B cell (primary cell): ENCODE results near the gene CFAP161. TPM values are rescaled to one million over a fixed set of nuclear protein-coding genes. Genes with fewer than 3 reads are reported as not detected.

Experiments used
- ATAC-seq: fragments of 200-7000 bp; cut with Tn5 transposase; one replicate; pipeline ENCODE4 v1.10.0; 2021; ENCODE audit warnings: low read depth, mild to moderate bottlenecking, moderate number of reproducible peaks, moderate library complexity
- CTCF ChIA-PET: fragments of 350-600 bp; sonication (Branson Sonifier 250); formaldehyde crosslinking; loops from one replicate; lab custom pipeline; 2021; ENCODE audit warnings: antibody characterized with exemption, inconsistent platforms; lab: Charles Lee
- POLR2A ChIA-PET: fragments of 350-600 bp; sonication (Branson Sonifier 250); formaldehyde crosslinking; loops from one replicate; lab custom pipeline; 2021; ENCODE audit warnings: antibody characterized with exemption; lab: Charles Lee
- DNase-seq: peaks from one replicate; pipeline ENCODE4 v3.0.0; 2013
- H2AFZ ChIP-seq: 2 replicates; pipeline ENCODE4 v1.6.1; 2012; ENCODE audit warnings: mild to moderate bottlenecking, low read depth, low read length; ENCODE audit not compliant: insufficient read depth, poor library complexity, severe bottlenecking
- H3K27ac ChIP-seq, 2 donors: 1 replicate in 1 of 2; 2 replicates in 1 of 2; pipeline ENCODE4 v1.5.1; 2012 to 2013; ENCODE audit warnings: low read length in 2 of 2, mild to moderate bottlenecking in 2 of 2, moderate library complexity in 1 of 2
- H3K27me3 ChIP-seq, 4 experiments: fragments of 200-600 bp in 1 of 4; sonication (generic) in 1 of 4; replicated peaks in 1 of 4; 1 replicate in 2 of 4; 2 replicates in 2 of 4; pipeline versions ENCODE4 v1.6.1 to v1.7.0; 2013 to 2016; ENCODE audit warnings: low read length in 3 of 4, mild to moderate bottlenecking in 2 of 4, mixed read lengths in 1 of 4, moderate library complexity in 1 of 4; ENCODE audit not compliant: insufficient read depth in 4 of 4, control insufficient read depth in 3 of 4; ENCODE audit errors: control extremely low read depth in 1 of 4
- H3K36me3 ChIP-seq, 2 experiments: replicated peaks in 1 of 2; 1 replicate in 1 of 2; 2 replicates in 1 of 2; pipeline versions ENCODE4 v1.6.1 to v1.7.1; 2013; ENCODE audit warnings: low read length in 1 of 2; ENCODE audit not compliant: insufficient read depth in 2 of 2, control insufficient read depth in 1 of 2; ENCODE audit errors: control extremely low read depth in 1 of 2, extremely low read depth in 1 of 2
- H3K4me1 ChIP-seq, 2 donors: fragments of 200-600 bp in 1 of 2; sonication (generic) in 1 of 2; 1 replicate in 1 of 2; 2 replicates in 1 of 2; pipeline versions ENCODE4 v1.5.1 to v1.6.1; 2013 to 2017; ENCODE audit warnings: low read length in 2 of 2; ENCODE audit not compliant: control insufficient read depth in 2 of 2, insufficient read depth in 2 of 2
- H3K4me2 ChIP-seq: replicated peaks from 2 replicates; pipeline ENCODE3; 2012; ENCODE audit warnings: mild to moderate bottlenecking, low read depth, low read length; ENCODE audit not compliant: poor library complexity, severe bottlenecking
- H3K4me3 ChIP-seq, 5 experiments: fragments of 200-600 bp in 1 of 5; sonication (generic) in 1 of 5; 1 replicate in 3 of 5; 2 replicates in 2 of 5; pipeline versions ENCODE4 v1.5.1 to v1.7.0; 2011 to 2016; ENCODE audit warnings: low read length in 4 of 5, mild to moderate bottlenecking in 4 of 5, low read depth in 2 of 5, control low read depth in 1 of 5, moderate library complexity in 1 of 5; ENCODE audit not compliant: insufficient read depth in 1 of 5; ENCODE audit errors: control extremely low read depth in 1 of 5, extremely low read depth in 1 of 5
- H3K79me2 ChIP-seq: fragments of 200-600 bp; sonication (generic); one replicate; pipeline ENCODE4 v1.6.0; 2016; ENCODE audit warnings: low read length; ENCODE audit not compliant: control insufficient read depth, insufficient read depth
- H3K9ac ChIP-seq: fragments of 200-600 bp; sonication (generic); 2 replicates; pipeline ENCODE4 v1.6.1; 2017; ENCODE audit warnings: mild to moderate bottlenecking, low read length, moderate library complexity
- H3K9me3 ChIP-seq, 3 donors: one replicate each; pipeline versions ENCODE4 v1.6.1 to v1.7.1; 2013; ENCODE audit warnings: low read length in 2 of 3; ENCODE audit not compliant: control insufficient read depth in 2 of 3, insufficient read depth in 1 of 3; ENCODE audit errors: control extremely low read depth in 1 of 3
- H4K20me1 ChIP-seq: 2 replicates; pipeline ENCODE4 v1.6.0; 2012; ENCODE audit warnings: mild to moderate bottlenecking, low read length; ENCODE audit not compliant: insufficient read depth, control insufficient read depth, poor library complexity, severe bottlenecking
- H3K27ac Mint-ChIP-seq: one replicate; pipeline ENCODE4 v1.8.0; 2021; ENCODE audit warnings: mixed read lengths
- H3K27me3 Mint-ChIP-seq: one replicate; pipeline ENCODE4 v1.8.0; 2021; ENCODE audit warnings: mixed read lengths
- H3K4me1 Mint-ChIP-seq: one replicate; pipeline ENCODE4 v1.8.0; 2021; ENCODE audit warnings: mixed read lengths
- H3K4me3 Mint-ChIP-seq: one replicate; pipeline ENCODE4 v1.8.0; 2021; ENCODE audit warnings: mixed read lengths
- H3K9me3 Mint-ChIP-seq: one replicate; pipeline ENCODE4 v1.8.0; 2022; ENCODE audit warnings: mixed read lengths; ENCODE audit not compliant: insufficient read depth
- EZH2 ChIP-seq: IDR thresholded peaks from 2 replicates; pipeline ENCODE4 v1.6.1; 2012; ENCODE audit warnings: borderline replicate concordance, low read depth, mild to moderate bottlenecking, moderate library complexity, low read length; ENCODE audit not compliant: insufficient read depth, poor library complexity, severe bottlenecking
- WGBS: methylation state at CpG from one replicate; pipeline ENCODE4 v1.1.5; 2013; ENCODE audit warnings: missing lambda C conversion rate; ENCODE audit not compliant: insufficient coverage; 5-methylcytosine and 5-hydroxymethylcytosine counted together
- intact Hi-C: fragments of 100-400 bp; cut with micrococcal nuclease; formaldehyde crosslinking; loops from one replicate; pipeline ENCODE4 v1.10.0; 2022
- polyA plus RNA-seq: library from polyadenylated mRNA; depleted of rRNA; stranded (reverse); fragments of >200 nt; gene quantifications from 2 replicates; pipeline ENCODE4 v1.2.3, GENCODE V29; 2012
- total RNA-seq, 2 donors: library from RNA; stranded (reverse); fragments of 120-200 nt in 1 of 2; gene quantifications; 1 replicate in 1 of 2; 2 replicates in 1 of 2; pipeline versions ENCODE4 v1.2.3 to v1.2.4, GENCODE V29; 2013 to 2022
- TF ChIP-seq, protein P1 (sequence below): fragments of 200-600 bp; IDR thresholded peaks from one replicate; pipeline ENCODE4 v1.8.0; 2022; ENCODE audit warnings: antibody characterized with exemption, mild to moderate bottlenecking

Gene CFAP161
- total and polyA plus RNA-seq, 2 donors (not counting 1 experiment from before 2014, with no cell fraction given) = not detected

DNA sequence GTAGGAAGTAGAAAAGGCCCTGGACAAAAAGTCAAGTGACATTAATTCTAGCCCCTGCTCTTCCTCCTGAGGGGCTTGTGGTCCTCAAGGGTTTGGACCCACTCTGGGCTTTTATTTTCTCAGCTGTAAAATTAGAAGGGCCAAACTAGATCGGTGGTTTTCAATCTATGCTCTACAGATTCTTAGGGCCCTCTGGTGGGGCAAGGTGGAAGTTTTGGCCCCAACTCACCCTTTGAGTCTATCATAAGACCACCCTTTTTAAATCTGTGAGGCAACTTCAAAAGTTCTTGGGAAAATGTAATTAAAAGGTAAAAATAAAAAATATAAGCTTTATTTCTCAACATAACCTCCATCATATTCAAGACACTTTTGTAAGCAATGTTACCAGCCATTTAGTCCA lies 25.6 kb upstream of the CFAP161 start:
- H2AFZ ChIP-seq = no peak overlapping the region
- Mint-ChIP-seq H3K27me3 (peaks cover 34% of the 10 kb centered on the region), H3K9me3 (no peaks in the 10 kb centered on the region), H3K4me3 (no peak overlapping the region), H3K4me1 (peaks cover 7% of the 10 kb centered on the region), H3K27ac (no peak overlapping the region)
- H3K36me3 ChIP-seq = no peaks in the 10 kb centered on the region
- no peak overlapping the region for H3K4me2 ChIP-seq
- H3K9ac ChIP-seq = no peak overlapping the region
- intact Hi-C loops = loop anchor here (10.0 kb wide), 1 partner anchor 654 kb away; no protein-coding TSS in a partner anchor
- ChIA-PET CTCF (interaction anchor here (0.6 to 8.3 kb wide), 16 partner anchors 8 to 652 kb away, joined by 3 to 164 read pairs (median 4); no protein-coding TSS in a partner anchor), POLR2A (no interaction called here)
- ATAC-seq (no peak), DNase-seq (peak; percentile 19)
- H3K27me3 ChIP-seq = peaks cover 0 to 11% (median 2%) of the 10 kb centered on the region in 4 experiments
- H3K4me1 ChIP-seq = no peaks in the 10 kb centered on the region
- no peaks in the 10 kb centered on the region for H3K9me3 ChIP-seq
- TF ChIP-seq, protein P1, sequence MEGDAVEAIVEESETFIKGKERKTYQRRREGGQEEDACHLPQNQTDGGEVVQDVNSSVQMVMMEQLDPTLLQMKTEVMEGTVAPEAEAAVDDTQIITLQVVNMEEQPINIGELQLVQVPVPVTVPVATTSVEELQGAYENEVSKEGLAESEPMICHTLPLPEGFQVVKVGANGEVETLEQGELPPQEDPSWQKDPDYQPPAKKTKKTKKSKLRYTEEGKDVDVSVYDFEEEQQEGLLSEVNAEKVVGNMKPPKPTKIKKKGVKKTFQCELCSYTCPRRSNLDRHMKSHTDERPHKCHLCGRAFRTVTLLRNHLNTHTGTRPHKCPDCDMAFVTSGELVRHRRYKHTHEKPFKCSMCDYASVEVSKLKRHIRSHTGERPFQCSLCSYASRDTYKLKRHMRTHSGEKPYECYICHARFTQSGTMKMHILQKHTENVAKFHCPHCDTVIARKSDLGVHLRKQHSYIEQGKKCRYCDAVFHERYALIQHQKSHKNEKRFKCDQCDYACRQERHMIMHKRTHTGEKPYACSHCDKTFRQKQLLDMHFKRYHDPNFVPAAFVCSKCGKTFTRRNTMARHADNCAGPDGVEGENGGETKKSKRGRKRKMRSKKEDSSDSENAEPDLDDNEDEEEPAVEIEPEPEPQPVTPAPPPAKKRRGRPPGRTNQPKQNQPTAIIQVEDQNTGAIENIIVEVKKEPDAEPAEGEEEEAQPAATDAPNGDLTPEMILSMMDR = peak; percentile 59
- TF ChIP-seq EZH2 = no peak
- no peaks in the 10 kb centered on the region for H4K20me1 ChIP-seq
- H3K79me2 ChIP-seq = no peaks in the 10 kb centered on the region
- WGBS = no CpG with 5 or more reads among the region's 1 CpG
- H3K4me3 ChIP-seq = no peak overlapping the region
- no peak overlapping the region for H3K27ac ChIP-seq

DNA sequence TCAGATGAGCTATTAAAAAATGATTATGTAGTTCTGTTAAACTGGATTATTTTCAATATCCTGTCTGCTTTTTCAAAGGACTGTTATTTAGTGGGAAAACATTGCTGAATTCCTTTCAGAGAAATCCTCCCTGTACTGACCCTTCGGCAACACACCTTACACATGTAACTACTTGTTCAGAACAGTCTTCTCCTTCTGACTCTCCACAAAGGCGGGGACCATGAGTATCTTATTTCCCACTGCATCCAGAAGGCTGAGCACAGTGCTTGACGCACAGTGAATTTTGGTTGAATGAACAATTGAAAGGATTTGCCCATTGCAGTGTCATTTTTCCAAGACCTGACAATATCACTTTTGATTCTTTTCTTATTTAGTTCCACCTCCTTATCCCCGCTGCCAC lies 23.1 kb upstream of the CFAP161 start:
- Histone ChIP-seq H3K27ac (no peak overlapping the region), H3K9ac (no peak overlapping the region), H3K36me3 (no peaks in the 10 kb centered on the region), H3K79me2 (no peaks in the 10 kb centered on the region), H2AFZ (no peak overlapping the region), H3K27me3 (peaks cover 0 to 6% (median 2%) of the 10 kb centered on the region in 4 experiments), H3K4me3 (no peak overlapping the region), H3K9me3 (no peaks in the 10 kb centered on the region), H4K20me1 (no peaks in the 10 kb centered on the region), H3K4me1 (no peaks in the 10 kb centered on the region), H3K4me2 (no peak overlapping the region)
- Mint-ChIP-seq H3K4me3 (no peak overlapping the region), H3K27me3 (peaks cover 33% of the 10 kb centered on the region), H3K9me3 (no peaks in the 10 kb centered on the region), H3K4me1 (peaks cover 7% of the 10 kb centered on the region), H3K27ac (no peak overlapping the region)
- WGBS = 62% methylated on average over 1 of the region's 4 CpGs
- ATAC-seq (no peak), DNase-seq (no peak)
- POLR2A ChIA-PET = no interaction called here
- CTCF ChIA-PET = interaction anchor here (1.1 to 8.3 kb wide), 2 partner anchors 156 to 256 kb away, joined by 3 to 164 read pairs; no protein-coding TSS in a partner anchor
- TF ChIP-seq, protein P1 = no peak
- no peak for TF ChIP-seq EZH2
- intact Hi-C loops = no loop called here
